GM19238 (cell line): Measurements from ENCODE around the gene HEATR5B.
"Not testable (repeated sequence)": the region's sequence is repeated elsewhere in the genome, so short reads cannot be mapped to it uniquely, and the experiment has no call there.

Experiments used
- DNase-seq: peaks from one replicate; pipeline ENCODE4 v3.0.0; 2011; ENCODE audit warnings: low spot score; ENCODE audit not compliant: insufficient read length

HEATR5B gene

GRCh38 chr2:37068686-37069085 is 15.5 kb downstream of the HEATR5B start:
- no peak for DNase-seq

- DNase-seq, result no peak
Measured at GRCh38 chr2:37061776-37062175, 22.4 kb downstream of the HEATR5B start.

GRCh38 chr2:37061013-37061711 is 23.0 kb downstream of the HEATR5B start:
- no peak for DNase-seq

GRCh38 chr2:37060446-37060845 is 23.7 kb downstream of the HEATR5B start:
- no peak for DNase-seq

- DNase-seq, result no peak
Measured at GRCh38 chr2:37059841-37060240, 24.3 kb downstream of the HEATR5B start.

GRCh38 chr2:37052600-37053332 is 31.4 kb downstream of the HEATR5B start:
- DNase-seq, result no peak

GRCh38 chr2:37039580-37039979 is 44.6 kb downstream of the HEATR5B start:
- no peak for DNase-seq

GRCh38 chr2:37037771-37038170 is 46.4 kb downstream of the HEATR5B start:
- DNase-seq, result no peak

- no peak for DNase-seq
Measured at GRCh38 chr2:37029758-37030157, 54.4 kb downstream of the HEATR5B start.

- DNase-seq, result no peak
Measured at GRCh38 chr2:37026050-37026449, 58.1 kb downstream of the HEATR5B start.

GRCh38 chr2:37020887-37021796 is 63.0 kb downstream of the HEATR5B start:
- DNase-seq, result no peak

GRCh38 chr2:37020212-37020886 is 63.8 kb downstream of the HEATR5B start:
- no peak for DNase-seq

GRCh38 chr2:37013315-37013641 is 70.9 kb downstream of the HEATR5B start:
- no peak for DNase-seq

- DNase-seq, result no peak
Measured at GRCh38 chr2:37011130-37011529, 73.0 kb downstream of the HEATR5B start.

- DNase-seq, result no peak
Measured at GRCh38 chr2:37005118-37005868, 78.9 kb downstream of the HEATR5B start.

- DNase-seq, result no peak
Measured at GRCh38 chr2:37000988-37001556, 83.1 kb downstream of the HEATR5B start.

- no peak for DNase-seq
Measured at GRCh38 chr2:37000318-37000717, 83.9 kb downstream of the HEATR5B start.

- not testable (repeated sequence) for DNase-seq
Measured at GRCh38 chr2:36999416-36999815, 84.8 kb downstream of the HEATR5B start.

GRCh38 chr2:36993841-36994620 is 90.1 kb downstream of the HEATR5B start:
- DNase-seq, result no peak

GRCh38 chr2:36988008-36988407 is 96.2 kb downstream of the HEATR5B start:
- no peak for DNase-seq
